Measurements from ENCODE around the gene CEP350. TPM values are rescaled to one million over a fixed set of nuclear protein-coding genes. Genes with fewer than 3 reads are reported as not detected.

Gene CEP350
- polyA plus RNA-seq, 1 donor (not counting 4 experiments of a cell fraction or from before 2014, with no cell fraction given): 12.0 TPM

DNA sequence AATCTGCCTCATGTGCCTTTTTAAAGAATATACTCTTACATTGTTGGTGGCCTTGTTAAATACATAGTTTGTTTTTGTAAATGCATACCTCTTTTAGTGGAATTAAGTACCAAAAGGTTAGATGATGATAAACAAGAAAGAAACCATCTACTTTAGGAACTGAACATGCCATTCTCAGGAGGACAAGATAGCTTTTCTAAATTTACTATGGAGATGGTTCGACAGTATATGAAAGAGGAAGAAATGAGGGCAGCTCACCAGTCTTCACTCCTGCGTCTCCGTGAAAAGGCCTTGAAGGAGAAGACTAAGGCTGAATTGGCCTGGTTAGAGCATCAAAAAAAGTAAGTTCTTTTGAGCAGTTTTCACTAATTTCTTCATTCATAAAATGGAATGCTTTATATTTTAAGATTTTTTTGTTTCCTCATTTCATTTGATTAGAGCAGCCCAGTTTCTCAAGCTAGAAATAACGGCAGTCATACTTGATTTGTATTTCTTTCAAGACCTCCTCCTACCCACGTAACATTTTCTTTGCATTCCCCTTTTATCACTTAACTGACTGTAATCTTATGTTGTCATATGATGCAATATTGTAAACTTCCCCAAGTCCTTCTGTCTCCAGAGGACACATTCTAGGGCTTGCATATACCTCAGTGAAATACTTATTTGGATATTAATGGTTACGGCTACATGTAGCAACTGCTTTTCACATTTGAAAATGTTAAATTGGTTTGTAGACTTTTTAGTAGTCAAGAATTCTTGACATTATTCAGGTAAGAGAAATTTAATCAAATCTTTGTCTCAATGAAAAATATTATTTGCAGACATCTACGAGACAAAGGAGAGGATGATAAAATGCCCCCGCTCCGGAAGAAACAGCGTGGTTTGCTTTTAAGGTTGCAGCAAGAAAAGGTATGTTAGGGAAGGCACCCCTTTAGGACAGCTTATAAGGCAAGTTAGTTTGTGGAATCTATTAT lies 99.3 kb downstream of the CEP350 start:
- Histone ChIP-seq H3K9me1 (ENCODE audit: control insufficient read depth, extremely low read depth, insufficient read depth, low read length) (no peaks in the 10 kb centered on the region), H3K27me3 (ENCODE audit: control insufficient read depth, extremely low read depth, insufficient read depth, low read length) (no peaks in the 10 kb centered on the region), H4K20me1 (ENCODE audit: control insufficient read depth, extremely low read depth, insufficient read depth, low read length) (no peaks in the 10 kb centered on the region), H3K4me3 (ENCODE audit: control insufficient read depth in 2 of 3, extremely low read depth in 1 of 3, insufficient read depth in 2 of 3, low read depth in 1 of 3, low read length in 3 of 3) (no peak overlapping the region), H3K36me3 (ENCODE audit: control insufficient read depth in 2 of 2, extremely low read depth in 1 of 2, insufficient read depth in 2 of 2, low read length in 2 of 2) (peaks cover 5 to 6% of the 10 kb centered on the region in 2 experiments), H3K79me2 (ENCODE audit: control insufficient read depth, insufficient read depth, low read length) (no peaks in the 10 kb centered on the region), H3K4me1 (ENCODE audit: control insufficient read depth, extremely low read depth, insufficient read depth, low read length) (no peaks in the 10 kb centered on the region), H3K27ac (ENCODE audit: control insufficient read depth, insufficient read depth, low read length) (no peak overlapping the region), H3K9ac (ENCODE audit: control insufficient read depth, extremely low read depth, insufficient read depth, low read length) (no peak overlapping the region), H3K9me3 (ENCODE audit: control insufficient read depth, low read depth, low read length) (no peaks in the 10 kb centered on the region), H2AFZ (ENCODE audit: control insufficient read depth, low read length) (no peak overlapping the region), H3K4me2 (ENCODE audit: control insufficient read depth, extremely low read depth, insufficient read depth, low read depth, low read length) (no peak overlapping the region)
- FAIRE-seq: no peak
- TF ChIP-seq EZH2 (IDR thresholded peaks at IDR 0.05; ENCODE audit: low read length): no peak
- TF ChIP-seq CTCF (optimal IDR thresholded peaks at IDR 0.05 in 1 of 3, IDR thresholded peaks at IDR 0.05 in 1 of 3, conservative IDR thresholded peaks at IDR 0.05 in 1 of 3; ENCODE audit: extremely low read depth in 1 of 3, insufficient read depth in 2 of 3, low read length in 3 of 3): no peak
- DNase-seq (ENCODE audit: low read depth, low spot score): no peak
- dilution Hi-C loops (cut with MboI; ENCODE audit: extremely low pct_ligation_motif_present, low sequenced_read_pairs): no loop called here

GRCh38 chr1:180057883-180058396 lies 103.3 kb downstream of the CEP350 start:
- no peaks in the 10 kb centered on the region for H3K27me3 ChIP-seq (ENCODE audit: control insufficient read depth, extremely low read depth, insufficient read depth, low read length)
- peaks cover 2 to 3% of the 10 kb centered on the region in 2 experiments for H3K36me3 ChIP-seq (ENCODE audit: control insufficient read depth in 2 of 2, extremely low read depth in 1 of 2, insufficient read depth in 2 of 2, low read length in 2 of 2)
- H3K4me3 ChIP-seq (ENCODE audit: control insufficient read depth in 2 of 3, extremely low read depth in 1 of 3, insufficient read depth in 2 of 3, low read depth in 1 of 3, low read length in 3 of 3): no peak overlapping the region
- no peak overlapping the region for H3K27ac ChIP-seq (ENCODE audit: control insufficient read depth, insufficient read depth, low read length)
- H3K4me2 ChIP-seq (ENCODE audit: control insufficient read depth, extremely low read depth, insufficient read depth, low read depth, low read length): no peak overlapping the region
- no peaks in the 10 kb centered on the region for H3K9me1 ChIP-seq (ENCODE audit: control insufficient read depth, extremely low read depth, insufficient read depth, low read length)
- no peak overlapping the region for H2AFZ ChIP-seq (ENCODE audit: control insufficient read depth, low read length)
- FAIRE-seq: no peak
- H3K9ac ChIP-seq (ENCODE audit: control insufficient read depth, extremely low read depth, insufficient read depth, low read length): no peak overlapping the region
- no peak for DNase-seq (ENCODE audit: low read depth, low spot score)
- H4K20me1 ChIP-seq (ENCODE audit: control insufficient read depth, extremely low read depth, insufficient read depth, low read length): no peaks in the 10 kb centered on the region
- H3K9me3 ChIP-seq (ENCODE audit: control insufficient read depth, low read depth, low read length): no peaks in the 10 kb centered on the region
- TF ChIP-seq EZH2 (IDR thresholded peaks at IDR 0.05; ENCODE audit: low read length): no peak
- TF ChIP-seq CTCF (optimal IDR thresholded peaks at IDR 0.05 in 1 of 3, IDR thresholded peaks at IDR 0.05 in 1 of 3, conservative IDR thresholded peaks at IDR 0.05 in 1 of 3; ENCODE audit: extremely low read depth in 1 of 3, insufficient read depth in 2 of 3, low read length in 3 of 3): no peak
- H3K79me2 ChIP-seq (ENCODE audit: control insufficient read depth, insufficient read depth, low read length): no peaks in the 10 kb centered on the region
- no peaks in the 10 kb centered on the region for H3K4me1 ChIP-seq (ENCODE audit: control insufficient read depth, extremely low read depth, insufficient read depth, low read length)
- dilution Hi-C loops (cut with MboI; ENCODE audit: extremely low pct_ligation_motif_present, low sequenced_read_pairs): no loop called here

Data from keratinocyte (primary cell).